Colonic mucosa (tissue), 4 donors: ENCODE data around the gene CX3CL1. TPM values are rescaled to one million over a fixed set of nuclear protein-coding genes. Genes with fewer than 3 reads are reported as not detected.

Experiments
- DNase-seq: peaks from one replicate; pipeline ENCODE4 v3.0.0-alpha.2; 2020
- H3K27ac ChIP-seq: fragments of 200-600 bp; one replicate; pipeline ENCODE4 v1.8.0; 2021
- H3K27me3 ChIP-seq: fragments of 200-600 bp; one replicate; pipeline ENCODE4 v1.8.0; 2021
- H3K36me3 ChIP-seq: fragments of 200-600 bp; one replicate; pipeline ENCODE4 v1.8.0; 2021
- H3K4me1 ChIP-seq: fragments of 200-600 bp; one replicate; pipeline ENCODE4 v1.8.0; 2021; ENCODE audit warnings: mild to moderate bottlenecking
- H3K4me3 ChIP-seq: fragments of 200-600 bp; one replicate; pipeline ENCODE4 v1.8.0; 2021
- H3K9ac ChIP-seq, 2 donors: one replicate each; pipeline ENCODE4 v1.7.0; 2013; ENCODE audit warnings: control low read depth in 2 of 2, low read depth in 2 of 2, low read length in 2 of 2
- H3K9me3 ChIP-seq: fragments of 200-600 bp; one replicate; pipeline ENCODE4 v1.8.0; 2021
- CTCF ChIP-seq: fragments of 200-600 bp; IDR thresholded peaks from one replicate; pipeline ENCODE4 v1.8.0; 2022; ENCODE audit warnings: antibody characterized with exemption, mild to moderate bottlenecking
- intact Hi-C: fragments of 100-400 bp; cut with DNase I; formaldehyde crosslinking; loops from one replicate; pipeline ENCODE4 v1.14.1; 2022
- total RNA-seq, 2 donors: library from RNA; stranded (reverse); fragmentation: NEBNext Ultra II Directional in 1 of 2; extraction: Animal tissue kit (Norgen Biotek cat#: 25700) in 1 of 2; gene quantifications; one replicate each; pipeline ENCODE4 v1.2.1, GENCODE V29; 2021
- donor health status: healthy.
- donor health status: DM: no; HTN: no; CAD: no.
- donor health status: DM: no; HTN: no; CAD: no.

CX3CL1 gene
- total RNA-seq, 2 donors from 2014 or later, result 1.8 to 4.6 TPM

- no peak for DNase-seq
- no peak overlapping the region for H3K4me3 ChIP-seq
- H3K36me3 ChIP-seq, result no peaks in the 10 kb centered on the region
- H3K27ac ChIP-seq, result no peak overlapping the region
- H3K9ac ChIP-seq, result no peak overlapping the region
- intact Hi-C loops, result no loop called here
- no peak for TF ChIP-seq CTCF
- no peaks in the 10 kb centered on the region for H3K27me3 ChIP-seq
- peaks cover 11% of the 10 kb centered on the region for H3K4me1 ChIP-seq
- no peaks in the 10 kb centered on the region for H3K9me3 ChIP-seq
These were observed 10.4 kb downstream of the CX3CL1 start for GRCh38 chr16:57382535-57383275.

DNA sequence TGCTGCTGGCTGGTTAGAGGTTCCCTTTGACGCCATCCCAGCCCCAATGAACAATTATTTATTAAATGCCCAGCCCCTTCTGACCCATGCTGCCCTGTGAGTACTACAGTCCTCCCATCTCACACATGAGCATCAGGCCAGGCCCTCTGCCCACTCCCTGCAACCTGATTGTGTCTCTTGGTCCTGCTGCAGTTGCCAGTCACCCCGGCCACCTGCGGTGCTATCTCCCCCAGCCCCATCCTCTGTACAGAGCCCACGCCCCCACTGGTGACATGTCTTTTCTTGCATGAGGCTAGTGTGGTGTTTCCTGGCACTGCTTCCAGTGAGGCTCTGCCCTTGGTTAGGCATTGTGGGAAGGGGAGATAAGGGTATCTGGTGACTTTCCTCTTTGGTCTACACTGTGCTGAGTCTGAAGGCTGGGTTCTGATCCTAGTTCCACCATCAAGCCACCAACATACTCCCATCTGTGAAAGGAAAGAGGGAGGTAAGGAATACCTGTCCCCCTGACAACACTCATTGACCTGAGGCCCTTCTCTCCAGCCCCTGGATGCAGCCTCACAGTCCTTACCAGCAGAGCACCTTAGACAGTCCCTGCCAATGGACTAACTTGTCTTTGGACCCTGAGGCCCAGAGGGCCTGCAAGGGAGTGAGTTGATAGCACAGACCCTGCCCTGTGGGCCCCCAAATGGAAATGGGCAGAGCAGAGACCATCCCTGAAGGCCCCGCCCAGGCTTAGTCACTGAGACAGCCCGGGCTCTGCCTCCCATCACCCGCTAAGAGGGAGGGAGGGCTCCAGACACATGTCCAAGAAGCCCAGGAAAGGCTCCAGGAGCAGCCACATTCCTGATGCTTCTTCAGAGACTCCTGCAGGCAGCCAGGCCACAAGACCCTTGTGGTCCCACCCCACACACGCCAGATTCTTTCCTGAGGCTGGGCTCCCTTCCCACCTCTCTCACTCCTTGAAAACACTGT, 11.3 kb downstream of the CX3CL1 start:
- H3K9me3 ChIP-seq, result no peaks in the 10 kb centered on the region
- intact Hi-C loops, result no loop called here
- no peak overlapping the region for H3K4me3 ChIP-seq
- H3K9ac ChIP-seq, result no peak overlapping the region
- H3K27ac ChIP-seq, result peak overlapping the region; percentile 16
- TF ChIP-seq CTCF, result no peak
- peak; percentile 54 for DNase-seq
- H3K27me3 ChIP-seq, result no peaks in the 10 kb centered on the region
- H3K4me1 ChIP-seq, result peaks cover 11% of the 10 kb centered on the region
- no peaks in the 10 kb centered on the region for H3K36me3 ChIP-seq

GRCh38 chr16:57384248-57385070, 12.2 kb downstream of the CX3CL1 start:
- peak; percentile 79 for DNase-seq
- TF ChIP-seq CTCF, result no peak
- Histone ChIP-seq H3K27ac (peak overlapping the region; percentile 16), H3K27me3 (no peaks in the 10 kb centered on the region), H3K9ac (no peak overlapping the region), H3K4me1 (peaks cover 11% of the 10 kb centered on the region), H3K4me3 (no peak overlapping the region), H3K36me3 (no peaks in the 10 kb centered on the region), H3K9me3 (no peaks in the 10 kb centered on the region)
- intact Hi-C loops, result no loop called here

DNA sequence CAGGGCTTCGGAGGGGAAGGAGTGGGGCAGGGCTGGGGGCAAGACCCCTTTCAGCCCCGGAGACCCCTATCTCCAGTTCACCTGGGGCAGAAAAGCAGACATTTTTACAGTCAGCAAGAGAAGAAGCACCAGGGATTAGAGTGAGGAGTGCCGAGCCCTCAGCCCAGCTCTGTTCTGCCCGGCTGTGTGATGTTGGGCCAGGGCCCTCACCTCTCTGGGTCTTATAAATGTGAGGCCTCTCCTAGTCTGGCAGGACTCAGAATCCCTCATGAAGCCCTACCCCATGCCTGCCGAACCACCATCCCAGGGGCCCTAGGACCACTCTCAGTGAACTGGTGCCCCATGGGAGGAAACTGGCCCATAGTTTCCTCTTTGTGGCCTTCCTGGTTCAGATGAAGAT, 12.8 kb downstream of the CX3CL1 start:
- intact Hi-C loops, result no loop called here
- Histone ChIP-seq H3K9me3 (no peaks in the 10 kb centered on the region), H3K36me3 (no peaks in the 10 kb centered on the region), H3K9ac (no peak overlapping the region), H3K4me1 (peaks cover 11% of the 10 kb centered on the region), H3K27ac (no peak overlapping the region), H3K27me3 (no peaks in the 10 kb centered on the region), H3K4me3 (no peak overlapping the region)
- no peak for DNase-seq
- TF ChIP-seq CTCF, result no peak

GRCh38 chr16:57386381-57386951, 14.2 kb downstream of the CX3CL1 start:
- no peak for DNase-seq
- H3K4me3 ChIP-seq, result no peak overlapping the region
- intact Hi-C loops, result no loop called here
- H3K9me3 ChIP-seq, result no peaks in the 10 kb centered on the region
- H3K9ac ChIP-seq, result no peak overlapping the region
- H3K4me1 ChIP-seq, result peaks cover 11% of the 10 kb centered on the region
- TF ChIP-seq CTCF, result no peak
- H3K27me3 ChIP-seq, result no peaks in the 10 kb centered on the region
- no peak overlapping the region for H3K27ac ChIP-seq
- no peaks in the 10 kb centered on the region for H3K36me3 ChIP-seq
